ENCODE measurements around the gene PDGFC.

PDGFC gene

GRCh38 chr4:156971676-156972378, at the start of gene PDGFC:
Gene PDGFC, minus strand, starts transcription at chr4:156971799. Its CDS starts 896 bp downstream, at chr4:156970903.
- DNase-seq (ENCODE audit: low spot score): peak; percentile 71

GRCh38 chr4:157020882-157021281, 49.3 kb upstream of the PDGFC start:
- no peak for DNase-seq (ENCODE audit: low spot score)

- no peak for DNase-seq (ENCODE audit: low spot score)
Measured at GRCh38 chr4:157018920-157019490, 47.4 kb upstream of the PDGFC start.

- no peak for DNase-seq (ENCODE audit: low spot score)
Measured at GRCh38 chr4:157014621-157015591, 43.3 kb upstream of the PDGFC start.

GRCh38 chr4:157013656-157014055, 42.1 kb upstream of the PDGFC start:
- DNase-seq (ENCODE audit: low spot score): no peak

GRCh38 chr4:157012781-157013180, 41.2 kb upstream of the PDGFC start:
- no peak for DNase-seq (ENCODE audit: low spot score)

GRCh38 chr4:157012296-157012695, 40.7 kb upstream of the PDGFC start:
- no peak for DNase-seq (ENCODE audit: low spot score)

- no peak for DNase-seq (ENCODE audit: low spot score)
Measured at GRCh38 chr4:157010630-157011029, 39.0 kb upstream of the PDGFC start.

- no peak for DNase-seq (ENCODE audit: low spot score)
Measured at GRCh38 chr4:157005831-157006230, 34.2 kb upstream of the PDGFC start.

- no peak for DNase-seq (ENCODE audit: low spot score)
Measured at GRCh38 chr4:157005193-157005592, 33.6 kb upstream of the PDGFC start.

- no peak for DNase-seq (ENCODE audit: low spot score)
Measured at GRCh38 chr4:157004279-157005161, 32.9 kb upstream of the PDGFC start.

- no peak for DNase-seq (ENCODE audit: low spot score)
Measured at GRCh38 chr4:156999175-156999517, 27.5 kb upstream of the PDGFC start.

- no peak for DNase-seq (ENCODE audit: low spot score)
Measured at GRCh38 chr4:156998500-156999174, 27.0 kb upstream of the PDGFC start.

- DNase-seq (ENCODE audit: low spot score): no peak
Measured at GRCh38 chr4:156992943-156993342, 21.3 kb upstream of the PDGFC start.

GRCh38 chr4:156991161-156991560, 19.6 kb upstream of the PDGFC start:
- DNase-seq (ENCODE audit: low spot score): no peak

- no peak for DNase-seq (ENCODE audit: low spot score)
Measured at GRCh38 chr4:156983366-156983765, 11.8 kb upstream of the PDGFC start.

- no peak for DNase-seq (ENCODE audit: low spot score)
Measured at GRCh38 chr4:156981262-156981769, 9.7 kb upstream of the PDGFC start.

GRCh38 chr4:156977435-156978160, 6.0 kb upstream of the PDGFC start:
- DNase-seq (ENCODE audit: low spot score): no peak

GRCh38 chr4:156976147-156976546, 4.5 kb upstream of the PDGFC start:
- no peak for DNase-seq (ENCODE audit: low spot score)

GRCh38 chr4:156975686-156976085, 4.1 kb upstream of the PDGFC start:
- no peak for DNase-seq (ENCODE audit: low spot score)

All from HuH-7.5 (cell line).